CD4-positive, alpha-beta T cell treated with Interleukin-10 for 1 hour (primary cell): ENCODE data around the gene CYB5D1.
"Not testable (repeated sequence)": the region's sequence is repeated elsewhere in the genome, so short reads cannot be mapped to it uniquely, and the experiment has no call there.

Experiments used
- DNase-seq: peaks from one replicate; pipeline ENCODE4 v3.0.0-alpha.2; 2020

CYB5D1 gene

GRCh38 chr17:7856811-7857712 lies 741 bp upstream of the CYB5D1 start, which contains the start of gene NAA38:
Gene NAA38 (minus strand): TSS chr17:7857559. CDS start chr17:7857463, 96 bp downstream.
- peak; percentile 97 for DNase-seq

- DNase-seq, result peak; percentile 55
Observed at GRCh38 chr17:7858522-7858810, 663 bp downstream of the CYB5D1 start.

- DNase-seq, result no peak
Observed at GRCh38 chr17:7859028-7859427, 1.2 kb downstream of the CYB5D1 start.

- DNase-seq, result peak; percentile 73
Observed at GRCh38 chr17:7862692-7863437, 5.1 kb downstream of the CYB5D1 start.

GRCh38 chr17:7864384-7864783 lies 6.6 kb downstream of the CYB5D1 start:
- DNase-seq, result not testable (repeated sequence)

GRCh38 chr17:7864995-7865650 lies 7.3 kb downstream of the CYB5D1 start:
- DNase-seq, result no peak

- peak; percentile 37 for DNase-seq
Observed at GRCh38 chr17:7867881-7868329, 10.1 kb downstream of the CYB5D1 start.

GRCh38 chr17:7873051-7873450 lies 15.2 kb downstream of the CYB5D1 start:
- no peak for DNase-seq

GRCh38 chr17:7875804-7876370 lies 18.1 kb downstream of the CYB5D1 start:
- no peak for DNase-seq

GRCh38 chr17:7878234-7878633 lies 20.4 kb downstream of the CYB5D1 start:
- no peak for DNase-seq

- no peak for DNase-seq
Observed at GRCh38 chr17:7880076-7880868, 22.5 kb downstream of the CYB5D1 start.

- no peak for DNase-seq
Observed at GRCh38 chr17:7881276-7882054, 23.7 kb downstream of the CYB5D1 start.

- no peak for DNase-seq
Observed at GRCh38 chr17:7882068-7882467, 24.3 kb downstream of the CYB5D1 start.

- DNase-seq, result no peak
Observed at GRCh38 chr17:7882629-7883028, 24.8 kb downstream of the CYB5D1 start.

GRCh38 chr17:7883781-7884386 lies 26.1 kb downstream of the CYB5D1 start:
- peak; percentile 74 for DNase-seq

GRCh38 chr17:7884581-7885366 lies 27.0 kb downstream of the CYB5D1 start:
- peak; percentile 52 for DNase-seq

- peak; percentile 60 for DNase-seq
Observed at GRCh38 chr17:7885367-7886226, 27.8 kb downstream of the CYB5D1 start.

- DNase-seq, result peak; percentile 76
Observed at GRCh38 chr17:7886227-7887037, 28.6 kb downstream of the CYB5D1 start.
